HepG2 (cell line): Measurements from ENCODE around the gene KDM1B. TPM values are rescaled to one million over a fixed set of nuclear protein-coding genes. Genes with fewer than 3 reads are reported as not detected.

Source experiments
- CCDC6 ChIP-seq: sonication (generic); formaldehyde crosslinking; IDR thresholded peaks from 2 replicates; pipeline ENCODE4 v1.8.1; 2022; ENCODE audit warnings: mild to moderate bottlenecking, missing genetic modification reagents, moderate library complexity
- ZNF225 ChIP-seq: sonication (generic); formaldehyde crosslinking; IDR thresholded peaks from 2 replicates; pipeline ENCODE4 v1.4.0; 2020; ENCODE audit warnings: mild to moderate bottlenecking, missing genetic modification reagents
- ZNF430 ChIP-seq: sonication (generic); formaldehyde crosslinking; IDR thresholded peaks from 2 replicates; pipeline ENCODE4 v1.9.0; 2021; ENCODE audit warnings: mild to moderate bottlenecking, missing genetic modification reagents
- ZNF703 ChIP-seq: sonication (generic); formaldehyde crosslinking; IDR thresholded peaks from 2 replicates; pipeline ENCODE4 v1.5.1; 2020; ENCODE audit warnings: missing genetic modification reagents, mild to moderate bottlenecking, moderate library complexity, borderline replicate concordance
- polyA plus RNA-seq, 8 experiments: library from polyadenylated mRNA; depleted of rRNA in 3 of 8; stranded (reverse) in 7 of 8; unstranded in 1 of 8; fragments of >200 nt; fragmentation: Illumina TruSeq in 4 of 8; extraction: Trizol in 4 of 8; gene quantifications; 2 replicates each; pipeline versions ENCODE4 v1.2.1 to v1.2.3, GENCODE V29; 2011 to 2016; ENCODE audit warnings: low read depth in 4 of 8, missing spikeins in 1 of 8, mixed read lengths in 1 of 8; ENCODE audit not compliant: insufficient read depth in 1 of 8
- total RNA-seq, 5 experiments: library from RNA; depleted of rRNA; stranded (reverse); fragments of >200 nt; fragmentation: Illumina TruSeq; extraction: Trizol; gene quantifications; 2 replicates each; pipeline ENCODE4 v1.2.3, GENCODE V29; 2016; ENCODE audit warnings: low read depth in 1 of 5
- TF ChIP-seq, protein P1 (sequence below): sonication (generic); formaldehyde crosslinking; IDR thresholded peaks from 2 replicates; pipeline ENCODE4 v1.5.0; 2020; ENCODE audit warnings: mild to moderate bottlenecking, missing genetic modification reagents
- TF ChIP-seq, protein P2 (sequence below): sonication (generic); formaldehyde crosslinking; IDR thresholded peaks from 2 replicates; pipeline ENCODE4 v1.5.1; 2020; ENCODE audit warnings: mild to moderate bottlenecking, missing genetic modification reagents, moderate library complexity
- TF ChIP-seq, protein P3 (sequence below), 2 experiments: sonication (generic) in 1 of 2; formaldehyde crosslinking in 1 of 2; IDR thresholded peaks; 2 replicates each; pipeline versions ENCODE4 v1.6.1 to v1.9.0; 2014 to 2022; ENCODE audit warnings: antibody characterized with exemption in 1 of 2, borderline replicate concordance in 1 of 2, inconsistent platforms in 1 of 2, low read depth in 1 of 2, missing genetic modification reagents in 1 of 2
- TF ChIP-seq, protein P4 (sequence below): sonication (generic); formaldehyde crosslinking; IDR thresholded peaks from 2 replicates; pipeline ENCODE4 v1.5.0; 2020; ENCODE audit warnings: mild to moderate bottlenecking, missing genetic modification reagents, borderline replicate concordance

The KDM1B gene
- total and polyA plus RNA-seq, 2 of the 13 experiments (the other 11 are each of a cell fraction or from before 2014, with no cell fraction given) = 9.8 to 13.2 TPM

DNA sequence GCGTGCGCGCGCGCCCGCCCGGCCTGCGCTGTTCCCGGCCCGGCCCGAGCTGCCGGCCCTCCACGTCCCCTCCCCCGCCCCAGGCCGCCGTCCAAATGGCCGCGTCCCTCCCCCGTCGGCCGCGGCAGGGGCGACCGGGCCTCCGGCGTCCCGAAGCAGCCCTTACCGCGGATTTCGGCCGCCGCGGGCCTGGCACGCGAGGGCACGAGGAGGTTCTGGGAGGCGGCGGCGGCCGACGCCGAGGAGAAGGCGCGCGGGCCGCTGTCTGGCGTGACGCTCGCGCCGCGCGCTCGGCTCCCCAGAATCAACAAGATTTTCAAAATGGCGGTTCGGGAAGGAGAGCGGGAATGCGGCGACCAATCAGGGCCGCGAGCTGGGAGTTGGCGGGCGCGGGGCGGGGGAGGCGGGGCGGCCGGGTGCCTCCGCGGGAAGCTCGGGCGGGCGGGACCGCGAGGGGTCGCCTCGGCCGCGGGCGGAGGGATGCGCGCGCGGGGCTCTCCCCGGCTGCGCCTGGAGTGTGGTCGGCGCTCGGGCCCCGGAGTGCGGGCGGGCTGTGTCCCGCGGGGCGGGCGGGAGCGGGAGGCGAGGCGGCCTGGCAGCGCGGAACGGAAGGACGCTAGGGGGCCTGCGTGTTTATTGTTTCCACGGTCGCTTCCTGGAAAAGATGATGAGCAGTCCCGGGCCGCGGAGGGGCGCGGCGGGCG, 109.1 kb downstream of the KDM1B start, which contains the start of gene DEK (continued):
- TF ChIP-seq ZNF430 (CRISPR knock-in tag) = peak; percentile 84
- TF ChIP-seq, protein P1, sequence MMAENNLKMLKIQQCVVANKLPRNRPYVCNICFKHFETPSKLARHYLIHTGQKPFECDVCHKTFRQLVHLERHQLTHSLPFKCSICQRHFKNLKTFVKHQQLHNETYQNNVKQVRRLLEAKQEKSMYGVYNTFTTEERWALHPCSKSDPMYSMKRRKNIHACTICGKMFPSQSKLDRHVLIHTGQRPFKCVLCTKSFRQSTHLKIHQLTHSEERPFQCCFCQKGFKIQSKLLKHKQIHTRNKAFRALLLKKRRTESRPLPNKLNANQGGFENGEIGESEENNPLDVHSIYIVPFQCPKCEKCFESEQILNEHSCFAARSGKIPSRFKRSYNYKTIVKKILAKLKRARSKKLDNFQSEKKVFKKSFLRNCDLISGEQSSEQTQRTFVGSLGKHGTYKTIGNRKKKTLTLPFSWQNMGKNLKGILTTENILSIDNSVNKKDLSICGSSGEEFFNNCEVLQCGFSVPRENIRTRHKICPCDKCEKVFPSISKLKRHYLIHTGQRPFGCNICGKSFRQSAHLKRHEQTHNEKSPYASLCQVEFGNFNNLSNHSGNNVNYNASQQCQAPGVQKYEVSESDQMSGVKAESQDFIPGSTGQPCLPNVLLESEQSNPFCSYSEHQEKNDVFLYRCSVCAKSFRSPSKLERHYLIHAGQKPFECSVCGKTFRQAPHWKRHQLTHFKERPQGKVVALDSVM = peak; percentile 7; the same call in 1 of the 2 replicates
- no peak for TF ChIP-seq ZNF225 (CRISPR knock-in tag)
- peak; percentile 83; the same call in 1 of the 2 replicates for TF ChIP-seq CCDC6
- TF ChIP-seq, protein P2, sequence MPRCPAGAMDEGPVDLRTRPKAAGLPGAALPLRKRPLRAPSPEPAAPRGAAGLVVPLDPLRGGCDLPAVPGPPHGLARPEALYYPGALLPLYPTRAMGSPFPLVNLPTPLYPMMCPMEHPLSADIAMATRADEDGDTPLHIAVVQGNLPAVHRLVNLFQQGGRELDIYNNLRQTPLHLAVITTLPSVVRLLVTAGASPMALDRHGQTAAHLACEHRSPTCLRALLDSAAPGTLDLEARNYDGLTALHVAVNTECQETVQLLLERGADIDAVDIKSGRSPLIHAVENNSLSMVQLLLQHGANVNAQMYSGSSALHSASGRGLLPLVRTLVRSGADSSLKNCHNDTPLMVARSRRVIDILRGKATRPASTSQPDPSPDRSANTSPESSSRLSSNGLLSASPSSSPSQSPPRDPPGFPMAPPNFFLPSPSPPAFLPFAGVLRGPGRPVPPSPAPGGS (CRISPR knock-in tag) = peak; percentile 62
- TF ChIP-seq, protein P3, sequence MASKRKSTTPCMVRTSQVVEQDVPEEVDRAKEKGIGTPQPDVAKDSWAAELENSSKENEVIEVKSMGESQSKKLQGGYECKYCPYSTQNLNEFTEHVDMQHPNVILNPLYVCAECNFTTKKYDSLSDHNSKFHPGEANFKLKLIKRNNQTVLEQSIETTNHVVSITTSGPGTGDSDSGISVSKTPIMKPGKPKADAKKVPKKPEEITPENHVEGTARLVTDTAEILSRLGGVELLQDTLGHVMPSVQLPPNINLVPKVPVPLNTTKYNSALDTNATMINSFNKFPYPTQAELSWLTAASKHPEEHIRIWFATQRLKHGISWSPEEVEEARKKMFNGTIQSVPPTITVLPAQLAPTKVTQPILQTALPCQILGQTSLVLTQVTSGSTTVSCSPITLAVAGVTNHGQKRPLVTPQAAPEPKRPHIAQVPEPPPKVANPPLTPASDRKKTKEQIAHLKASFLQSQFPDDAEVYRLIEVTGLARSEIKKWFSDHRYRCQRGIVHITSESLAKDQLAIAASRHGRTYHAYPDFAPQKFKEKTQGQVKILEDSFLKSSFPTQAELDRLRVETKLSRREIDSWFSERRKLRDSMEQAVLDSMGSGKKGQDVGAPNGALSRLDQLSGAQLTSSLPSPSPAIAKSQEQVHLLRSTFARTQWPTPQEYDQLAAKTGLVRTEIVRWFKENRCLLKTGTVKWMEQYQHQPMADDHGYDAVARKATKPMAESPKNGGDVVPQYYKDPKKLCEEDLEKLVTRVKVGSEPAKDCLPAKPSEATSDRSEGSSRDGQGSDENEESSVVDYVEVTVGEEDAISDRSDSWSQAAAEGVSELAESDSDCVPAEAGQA (IDR thresholded peaks at IDR 0.05; ENCODE audit: low read depth) = peak; percentile 90
- TF ChIP-seq, protein P3 (CRISPR knock-in tag; IDR thresholded peaks at IDR 0.05; ENCODE audit: borderline replicate concordance) = no peak
- 0 out of 2 replicates have a peak, but pooled peaks have one; percentile 6 for TF ChIP-seq ZNF703 (CRISPR knock-in tag)
- TF ChIP-seq, protein P4, sequence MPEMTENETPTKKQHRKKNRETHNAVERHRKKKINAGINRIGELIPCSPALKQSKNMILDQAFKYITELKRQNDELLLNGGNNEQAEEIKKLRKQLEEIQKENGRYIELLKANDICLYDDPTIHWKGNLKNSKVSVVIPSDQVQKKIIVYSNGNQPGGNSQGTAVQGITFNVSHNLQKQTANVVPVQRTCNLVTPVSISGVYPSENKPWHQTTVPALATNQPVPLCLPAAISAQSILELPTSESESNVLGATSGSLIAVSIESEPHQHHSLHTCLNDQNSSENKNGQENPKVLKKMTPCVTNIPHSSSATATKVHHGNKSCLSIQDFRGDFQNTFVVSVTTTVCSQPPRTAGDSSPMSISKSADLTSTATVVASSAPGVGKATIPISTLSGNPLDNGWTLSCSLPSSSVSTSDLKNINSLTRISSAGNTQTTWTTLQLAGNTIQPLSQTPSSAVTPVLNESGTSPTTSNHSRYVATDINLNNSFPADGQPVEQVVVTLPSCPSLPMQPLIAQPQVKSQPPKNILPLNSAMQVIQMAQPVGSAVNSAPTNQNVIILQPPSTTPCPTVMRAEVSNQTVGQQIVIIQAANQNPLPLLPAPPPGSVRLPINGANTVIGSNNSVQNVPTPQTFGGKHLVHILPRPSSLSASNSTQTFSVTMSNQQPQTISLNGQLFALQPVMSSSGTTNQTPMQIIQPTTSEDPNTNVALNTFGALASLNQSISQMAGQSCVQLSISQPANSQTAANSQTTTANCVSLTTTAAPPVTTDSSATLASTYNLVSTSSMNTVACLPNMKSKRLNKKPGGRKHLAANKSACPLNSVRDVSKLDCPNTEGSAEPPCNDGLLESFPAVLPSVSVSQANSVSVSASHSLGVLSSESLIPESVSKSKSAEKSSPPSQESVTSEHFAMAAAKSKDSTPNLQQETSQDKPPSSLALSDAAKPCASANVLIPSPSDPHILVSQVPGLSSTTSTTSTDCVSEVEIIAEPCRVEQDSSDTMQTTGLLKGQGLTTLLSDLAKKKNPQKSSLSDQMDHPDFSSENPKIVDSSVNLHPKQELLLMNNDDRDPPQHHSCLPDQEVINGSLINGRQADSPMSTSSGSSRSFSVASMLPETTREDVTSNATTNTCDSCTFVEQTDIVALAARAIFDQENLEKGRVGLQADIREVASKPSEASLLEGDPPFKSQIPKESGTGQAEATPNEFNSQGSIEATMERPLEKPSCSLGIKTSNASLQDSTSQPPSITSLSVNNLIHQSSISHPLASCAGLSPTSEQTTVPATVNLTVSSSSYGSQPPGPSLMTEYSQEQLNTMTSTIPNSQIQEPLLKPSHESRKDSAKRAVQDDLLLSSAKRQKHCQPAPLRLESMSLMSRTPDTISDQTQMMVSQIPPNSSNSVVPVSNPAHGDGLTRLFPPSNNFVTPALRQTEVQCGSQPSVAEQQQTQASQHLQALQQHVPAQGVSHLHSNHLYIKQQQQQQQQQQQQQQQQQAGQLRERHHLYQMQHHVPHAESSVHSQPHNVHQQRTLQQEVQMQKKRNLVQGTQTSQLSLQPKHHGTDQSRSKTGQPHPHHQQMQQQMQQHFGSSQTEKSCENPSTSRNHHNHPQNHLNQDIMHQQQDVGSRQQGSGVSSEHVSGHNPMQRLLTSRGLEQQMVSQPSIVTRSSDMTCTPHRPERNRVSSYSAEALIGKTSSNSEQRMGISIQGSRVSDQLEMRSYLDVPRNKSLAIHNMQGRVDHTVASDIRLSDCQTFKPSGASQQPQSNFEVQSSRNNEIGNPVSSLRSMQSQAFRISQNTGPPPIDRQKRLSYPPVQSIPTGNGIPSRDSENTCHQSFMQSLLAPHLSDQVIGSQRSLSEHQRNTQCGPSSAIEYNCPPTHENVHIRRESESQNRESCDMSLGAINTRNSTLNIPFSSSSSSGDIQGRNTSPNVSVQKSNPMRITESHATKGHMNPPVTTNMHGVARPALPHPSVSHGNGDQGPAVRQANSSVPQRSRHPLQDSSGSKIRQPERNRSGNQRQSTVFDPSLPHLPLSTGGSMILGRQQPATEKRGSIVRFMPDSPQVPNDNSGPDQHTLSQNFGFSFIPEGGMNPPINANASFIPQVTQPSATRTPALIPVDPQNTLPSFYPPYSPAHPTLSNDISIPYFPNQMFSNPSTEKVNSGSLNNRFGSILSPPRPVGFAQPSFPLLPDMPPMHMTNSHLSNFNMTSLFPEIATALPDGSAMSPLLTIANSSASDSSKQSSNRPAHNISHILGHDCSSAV (CRISPR knock-in tag) = no peak
